Stimulated activated CD4-positive, alpha-beta T cell treated with anti-CD3 and anti-CD28 coated beads, TNF-alpha, amount 100 ng/mL, for 1 hour (primary cell): Measurements from ENCODE around the gene DGKI.

ENCODE experiments used
- DNase-seq, 3 donors: peaks; one replicate each; pipeline ENCODE4 v3.0.0-alpha.2; 2020; ENCODE audit warnings: low read depth in 3 of 3, low spot score in 1 of 3

Gene DGKI

DNA sequence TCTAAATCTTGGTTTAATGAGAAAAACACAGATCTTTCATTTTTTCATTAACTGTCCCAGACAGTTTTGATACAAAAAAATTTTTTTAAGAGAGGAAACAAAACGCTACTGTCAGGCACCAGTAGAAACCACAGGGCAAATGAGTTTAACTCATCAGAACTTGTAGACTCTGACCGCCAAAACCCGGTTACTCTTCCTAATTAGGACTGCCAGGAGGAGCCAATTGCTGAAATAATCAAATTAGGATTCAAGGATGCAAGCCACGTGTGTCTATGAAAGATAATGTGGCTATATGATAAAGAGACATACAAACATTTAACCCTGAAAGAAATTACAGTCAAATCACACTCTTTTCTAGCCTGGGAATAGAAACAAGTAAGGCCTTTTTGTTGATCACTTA, 154.4 kb downstream of the DGKI start:
- no peak for DNase-seq

- DNase-seq, result no peak
Observed at GRCh38 chr7:137691566-137691965, 155.2 kb downstream of the DGKI start.

GRCh38 chr7:137690635-137691034, 156.1 kb downstream of the DGKI start:
- DNase-seq, result no peak

DNA sequence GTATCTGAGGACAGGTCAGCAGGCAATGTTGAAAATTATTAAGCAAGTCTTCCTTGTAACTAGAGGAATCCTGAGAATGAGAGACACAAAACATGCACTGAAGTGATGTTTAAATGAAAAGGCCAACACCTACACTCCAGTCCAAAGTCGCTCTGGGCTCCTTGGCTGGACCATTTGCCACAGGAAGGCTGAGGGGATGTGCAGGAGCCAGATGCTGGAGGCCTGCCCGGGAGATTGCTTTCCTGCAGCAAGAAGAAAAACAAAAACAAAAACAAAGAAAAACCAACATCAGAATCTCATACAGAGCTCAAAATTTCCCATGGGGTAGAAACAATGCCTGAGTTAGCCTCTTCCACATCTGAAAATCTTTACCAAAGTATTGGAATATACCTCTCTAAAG, 157.0 kb downstream of the DGKI start:
- DNase-seq, result no peak

GRCh38 chr7:137687556-137688265, 159.1 kb downstream of the DGKI start:
- DNase-seq, result no peak

DNA sequence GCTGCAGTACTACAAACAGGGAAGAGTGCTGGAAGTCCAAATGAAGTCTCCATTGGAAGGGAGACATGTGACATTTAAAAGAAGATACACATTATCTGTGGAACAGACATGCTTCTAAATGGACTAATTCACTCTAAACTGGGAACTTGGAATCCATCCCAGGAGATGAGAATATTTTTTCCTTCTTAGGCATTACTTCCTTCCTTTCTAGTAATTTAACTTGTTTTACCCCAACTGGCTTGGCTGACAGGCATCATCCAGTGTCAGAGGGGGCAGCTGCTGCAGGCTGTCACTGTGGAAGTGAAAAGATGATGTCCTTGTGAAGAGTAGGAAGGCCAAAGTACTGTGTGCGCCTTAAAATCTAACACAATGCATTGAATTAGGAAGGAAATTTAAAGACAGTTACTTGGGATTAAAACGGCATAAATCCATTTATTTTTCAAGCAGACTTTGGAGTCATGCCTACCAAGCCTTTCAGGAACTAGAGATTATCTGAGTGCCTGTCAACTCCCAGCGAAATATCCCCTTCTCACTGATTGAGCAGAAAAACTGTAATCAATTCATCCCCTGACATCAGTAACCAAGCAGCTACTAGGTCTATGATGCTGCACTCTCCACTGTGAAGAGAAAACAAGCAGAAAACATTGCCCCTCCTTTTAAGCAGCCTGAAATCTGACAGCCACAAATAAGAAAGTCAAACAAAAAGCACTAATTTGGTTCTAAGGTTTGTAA, 161.2 kb downstream of the DGKI start:
- no peak for DNase-seq

DNA sequence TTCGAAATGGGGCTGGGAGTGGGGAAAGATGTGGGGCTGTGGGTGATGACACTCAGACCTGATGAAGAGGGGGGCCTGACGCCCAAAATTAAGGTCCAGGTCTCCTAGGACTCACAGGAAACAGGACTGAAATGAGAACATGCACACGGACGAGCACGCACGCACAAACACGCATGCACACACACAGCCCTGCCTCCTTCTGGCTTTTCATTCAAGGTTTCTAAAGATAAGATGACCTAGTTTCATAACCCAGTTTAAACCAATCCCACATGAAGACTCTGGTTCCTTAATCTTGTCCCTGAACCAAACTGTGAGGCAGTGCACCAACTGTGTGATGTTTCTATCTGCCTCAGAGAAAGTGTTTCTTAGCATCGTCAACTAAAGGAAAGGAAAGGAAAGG, 162.0 kb downstream of the DGKI start:
- no peak for DNase-seq

DNA sequence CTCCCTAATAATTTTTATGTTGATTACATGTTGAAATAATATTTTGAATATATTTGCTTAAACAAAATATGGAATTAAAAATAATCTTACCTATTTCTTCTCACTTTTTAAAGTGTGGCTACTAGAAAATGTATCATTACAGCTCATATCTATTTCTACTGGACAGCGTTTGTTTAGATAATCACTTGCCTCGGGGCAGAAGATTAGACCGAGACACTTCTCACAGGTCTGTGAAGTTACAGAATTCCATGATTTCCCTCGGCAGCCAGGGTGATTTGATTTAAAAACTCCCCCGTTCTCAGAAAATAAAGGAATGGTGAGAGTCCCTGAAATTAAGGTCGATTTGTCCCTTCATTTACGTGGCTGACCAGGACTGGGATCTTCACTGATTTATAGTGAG, 162.5 kb downstream of the DGKI start:
- no peak for DNase-seq

DNA sequence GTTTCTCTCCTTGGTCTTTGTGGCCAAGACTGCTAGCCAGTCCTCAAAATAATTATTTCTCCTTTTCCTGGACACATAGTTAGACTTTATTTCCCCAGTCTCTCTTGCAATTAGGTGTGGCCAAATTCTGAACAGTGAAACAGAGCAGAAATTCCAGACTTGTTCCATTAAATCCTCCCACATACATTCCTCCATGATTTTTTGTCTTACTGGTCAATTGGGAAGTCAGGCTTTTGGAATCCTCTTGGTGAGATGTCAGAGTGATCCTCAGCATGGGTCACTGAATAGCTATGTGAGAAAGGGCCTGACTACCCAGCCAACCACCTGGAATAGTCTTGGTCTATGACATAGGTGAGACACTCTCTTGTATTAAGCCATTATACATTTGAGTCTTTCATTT, 164.2 kb downstream of the DGKI start:
- DNase-seq, result no peak

DNA sequence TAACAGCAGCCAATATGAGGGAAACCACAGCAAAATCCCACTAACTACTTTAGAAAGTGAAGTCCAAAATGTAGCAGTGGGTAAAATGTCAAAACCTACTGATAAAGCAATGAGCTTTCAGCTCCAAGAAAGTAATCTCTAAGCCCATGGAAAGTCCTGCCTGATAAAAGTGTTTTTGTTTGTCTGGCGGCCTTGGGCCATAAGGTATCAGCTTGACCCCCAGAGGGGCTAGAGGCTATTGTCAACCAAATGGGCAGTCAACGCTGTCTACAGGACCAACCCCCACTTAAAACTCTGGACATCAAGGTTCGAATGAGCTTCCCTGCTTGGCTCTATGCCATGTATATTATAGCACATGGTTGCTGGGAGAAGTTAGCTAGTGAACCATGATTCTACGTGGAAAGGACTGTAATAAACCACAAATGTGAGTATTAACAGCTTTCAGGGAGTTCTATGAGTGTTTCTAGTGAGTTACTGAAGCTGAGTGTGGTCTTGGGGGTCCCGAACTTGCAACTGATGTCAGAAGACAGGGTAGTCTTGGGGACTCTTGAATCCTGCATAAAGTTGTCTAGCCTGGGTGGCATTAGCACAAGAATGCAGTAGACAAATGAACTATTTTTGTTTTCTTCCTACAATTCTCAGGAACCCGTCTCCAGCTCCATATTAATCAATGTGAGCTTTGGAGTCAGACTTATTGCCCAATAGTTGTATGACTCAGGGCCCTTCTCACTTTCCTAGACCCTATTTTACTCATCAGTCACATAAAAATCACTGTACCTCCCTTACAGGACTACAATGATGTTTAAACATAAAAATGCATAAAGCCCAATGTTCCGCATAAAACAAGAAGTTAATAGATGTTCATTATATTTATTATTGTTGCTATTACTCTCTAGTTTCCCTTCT, 164.9 kb downstream of the DGKI start:
- no peak for DNase-seq

DNA sequence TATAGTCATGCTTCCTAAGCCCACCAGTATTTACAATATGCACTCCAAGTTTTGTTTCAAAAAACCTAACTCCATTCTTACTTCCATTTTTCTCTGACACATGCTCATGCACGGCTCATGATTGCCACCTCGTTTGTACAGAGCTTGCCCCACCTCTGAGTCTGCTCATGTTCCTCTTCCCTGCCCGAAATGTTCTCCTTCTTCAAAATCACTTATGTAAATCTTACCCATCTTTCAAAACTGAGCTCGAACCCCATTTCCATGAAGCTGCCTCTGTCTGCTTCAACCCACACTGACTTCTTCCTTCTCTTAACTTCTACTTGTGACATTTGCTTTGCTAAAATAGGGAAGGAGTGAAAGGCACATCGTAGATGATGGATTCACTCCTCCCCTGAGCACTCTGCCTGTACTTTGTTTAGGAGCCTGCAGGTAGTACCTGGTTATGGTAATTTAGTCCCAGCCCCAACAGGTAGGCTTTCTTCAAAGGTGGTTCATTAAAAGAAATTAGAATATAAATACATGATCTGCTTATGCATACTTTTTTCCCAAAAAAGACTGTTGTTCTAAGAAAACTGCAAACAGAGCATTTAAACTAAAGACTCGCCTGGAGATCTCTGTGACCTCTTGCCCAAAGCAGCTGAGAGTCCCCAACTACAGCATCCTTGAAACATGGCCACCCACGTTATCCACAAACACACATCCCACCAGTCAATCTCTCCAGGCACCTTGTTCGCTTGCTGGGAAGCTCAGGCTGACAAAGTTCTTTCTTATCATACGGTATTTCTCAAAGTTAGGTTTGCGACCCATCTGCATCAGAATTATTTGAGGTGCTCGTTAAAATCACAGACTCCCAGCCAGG, 172.0 kb downstream of the DGKI start:
- DNase-seq, result no peak

DNA sequence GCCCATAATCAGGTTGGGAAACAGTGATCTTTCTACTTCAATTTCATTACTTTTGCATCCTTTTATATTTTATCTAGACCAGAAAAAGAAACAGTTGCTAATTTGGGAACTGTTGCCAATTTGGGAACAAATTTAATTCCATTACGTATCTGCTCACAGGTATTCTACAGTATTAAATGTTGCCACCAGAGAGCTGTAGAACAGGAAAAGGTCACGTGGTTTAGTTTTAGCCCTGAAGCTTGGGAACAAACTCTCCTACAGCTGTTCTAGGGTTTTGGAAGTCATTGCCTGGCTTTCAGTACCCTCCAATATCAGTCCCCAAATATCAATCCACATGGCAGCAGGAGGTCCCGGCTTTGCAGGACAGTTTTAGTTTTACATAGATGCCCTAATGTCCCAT, 172.7 kb downstream of the DGKI start:
- DNase-seq, result no peak

DNA sequence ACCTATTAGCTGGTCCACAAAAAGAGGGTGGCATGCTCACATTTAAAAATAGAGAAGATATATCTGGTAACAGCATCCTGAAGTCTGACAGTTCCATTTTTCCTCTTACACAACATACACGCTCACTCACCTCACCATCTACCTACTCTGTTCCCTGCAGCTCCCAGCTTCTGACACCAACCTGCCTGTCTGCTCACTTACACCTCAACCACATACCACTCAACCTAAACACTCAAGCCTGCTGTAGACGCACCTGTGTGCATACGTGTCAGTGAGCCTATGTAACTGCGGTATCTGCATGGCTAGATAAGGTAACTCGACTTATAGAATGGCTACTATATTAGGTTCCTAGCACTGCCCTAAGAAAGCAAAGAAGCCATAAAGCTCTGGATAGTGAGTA, 174.9 kb downstream of the DGKI start:
- no peak for DNase-seq

- no peak for DNase-seq
Observed at GRCh38 chr7:137670222-137671064, 176.3 kb downstream of the DGKI start.

- DNase-seq, result no peak
Observed at GRCh38 chr7:137669706-137670105, 177.1 kb downstream of the DGKI start.

DNA sequence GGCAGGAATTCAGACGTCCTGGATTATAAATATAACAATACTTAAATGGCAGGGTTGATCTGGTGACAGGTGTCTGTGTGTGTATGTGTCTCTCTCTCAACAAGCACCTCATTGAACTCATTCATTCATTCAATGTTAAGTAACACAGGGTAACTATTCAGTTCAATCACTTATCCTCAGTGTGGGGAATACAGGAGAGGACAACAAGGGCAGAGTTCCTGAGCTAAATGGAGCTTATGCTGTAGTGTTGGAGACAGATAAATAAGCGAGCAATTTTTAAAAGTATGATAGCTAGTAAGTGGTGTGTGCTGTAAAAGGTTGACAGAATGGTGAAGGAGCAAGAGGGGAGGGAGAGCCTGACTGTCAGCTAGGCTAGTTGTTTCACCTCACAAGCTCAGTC, 178.4 kb downstream of the DGKI start:
- DNase-seq, result no peak

DNA sequence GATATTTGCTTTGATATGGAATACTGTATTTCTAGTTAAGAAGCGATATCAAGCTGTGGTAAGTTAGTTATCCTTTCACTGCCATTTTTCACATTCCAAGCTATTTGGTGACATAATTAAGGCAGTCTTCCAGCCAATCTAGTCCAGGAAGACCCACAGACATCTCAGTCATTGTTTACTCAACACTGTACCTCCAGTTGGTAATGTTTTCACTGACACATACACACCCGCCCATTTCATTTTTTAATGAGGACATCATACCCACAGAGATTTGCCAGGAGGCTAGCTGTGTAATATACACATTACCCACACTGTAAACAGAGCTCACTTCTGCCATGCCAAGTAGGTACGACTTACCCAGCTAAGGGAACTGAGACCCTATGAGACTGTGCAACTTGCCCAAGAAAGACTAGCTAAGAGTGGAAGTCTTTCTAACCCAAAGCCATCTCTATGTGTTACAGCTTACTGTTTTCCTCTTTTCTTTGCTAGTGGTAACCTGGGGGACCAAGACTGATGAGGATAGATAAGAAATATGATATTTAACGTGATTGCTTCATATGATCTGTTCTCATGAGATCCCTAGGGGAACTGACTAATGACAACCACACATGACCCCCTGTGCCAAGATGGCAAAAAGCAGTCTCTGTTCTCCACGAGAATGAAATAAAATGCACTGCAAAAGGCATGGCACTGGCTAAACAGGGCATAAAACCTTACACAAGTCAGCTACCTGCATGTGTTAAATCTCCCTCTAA, 179.0 kb downstream of the DGKI start:
- no peak for DNase-seq

DNA sequence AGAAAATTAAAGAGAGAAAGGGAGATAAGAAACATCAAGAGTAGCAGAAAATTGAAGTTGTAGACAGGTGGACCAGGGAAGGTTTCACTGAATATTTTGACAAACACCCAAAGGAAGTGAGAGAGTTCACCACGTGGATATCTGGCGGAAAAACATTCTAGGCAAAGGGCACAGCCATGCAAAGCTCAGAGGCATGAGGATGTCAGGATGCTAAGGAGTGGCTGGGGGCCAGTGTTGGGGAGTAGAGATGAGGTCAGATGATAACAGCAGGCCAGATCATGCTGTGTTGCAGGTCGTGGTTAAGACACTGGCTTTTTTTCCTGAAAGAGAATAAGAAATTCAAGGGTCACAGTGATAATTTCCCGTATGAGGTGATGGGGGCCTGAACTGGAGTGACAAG, 181.9 kb downstream of the DGKI start:
- no peak for DNase-seq

DNA sequence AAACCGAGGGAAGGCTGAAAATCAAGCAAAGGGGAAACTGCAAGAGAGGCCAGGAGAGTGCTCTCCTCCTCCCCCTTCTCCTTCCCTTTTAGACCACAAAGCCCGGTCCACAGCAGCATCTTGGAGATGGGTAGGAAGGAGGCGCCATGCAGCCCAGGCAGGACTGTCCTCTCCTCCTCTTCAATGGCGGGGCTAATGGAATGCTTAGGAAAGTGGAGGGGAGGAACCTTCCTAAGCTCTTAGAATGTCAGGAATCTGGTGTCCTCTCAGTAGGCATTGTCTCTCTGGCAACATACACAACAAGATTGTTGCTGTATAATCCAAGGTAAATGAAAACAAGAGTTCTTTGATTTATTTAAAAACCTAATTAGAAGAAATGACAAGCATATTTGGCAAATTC, 185.1 kb downstream of the DGKI start:
- no peak for DNase-seq
